Keratinocyte (primary cell): ENCODE data around the gene NUP210L.
"Not testable (repeated sequence)": the region's sequence is repeated elsewhere in the genome, so short reads cannot be mapped to it uniquely, and the experiment has no call there.

Source experiments
- EZH2 ChIP-seq: IDR thresholded peaks from one replicate; pipeline ENCODE4 v1.6.1; 2012; ENCODE audit warnings: inconsistent platforms, mild to moderate bottlenecking, low read length, moderate library complexity
- TF ChIP-seq, protein P1 (sequence below), 3 experiments: IDR thresholded peaks in 1 of 3; conservative IDR thresholded peaks in 1 of 3; optimal IDR thresholded peaks in 1 of 3; 2 replicates in 2 of 3; 3 replicates in 1 of 3; pipeline versions ENCODE3 to v1.5.1; 2011; ENCODE audit warnings: low read length in 3 of 3, mild to moderate bottlenecking in 3 of 3, moderate library complexity in 2 of 3, control low read depth in 1 of 3, inconsistent platforms in 1 of 3; ENCODE audit not compliant: insufficient read depth in 2 of 3; ENCODE audit errors: extremely low read depth in 1 of 3

DNA sequence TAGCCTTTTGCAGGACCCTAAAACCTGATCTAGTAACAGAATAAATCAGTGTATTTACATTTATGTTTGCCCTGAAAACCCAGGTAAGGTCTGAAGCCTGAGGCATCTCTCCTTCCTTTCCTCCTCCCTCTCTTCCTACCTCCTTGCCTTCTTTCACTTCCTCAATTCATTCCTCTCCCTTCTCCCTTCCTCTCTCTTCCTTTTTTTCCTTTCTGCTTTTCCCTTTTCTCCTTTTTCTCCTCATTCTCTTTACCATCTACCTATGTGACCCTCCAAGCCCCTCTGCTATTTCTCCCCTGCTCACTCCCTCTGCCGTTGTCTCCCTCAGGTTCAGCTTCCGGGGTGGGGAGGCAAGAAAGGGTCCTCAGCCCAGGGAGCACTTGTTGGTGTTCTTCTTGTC, 173.1 kb downstream of the NUP210L start:
- TF ChIP-seq, protein P1, sequence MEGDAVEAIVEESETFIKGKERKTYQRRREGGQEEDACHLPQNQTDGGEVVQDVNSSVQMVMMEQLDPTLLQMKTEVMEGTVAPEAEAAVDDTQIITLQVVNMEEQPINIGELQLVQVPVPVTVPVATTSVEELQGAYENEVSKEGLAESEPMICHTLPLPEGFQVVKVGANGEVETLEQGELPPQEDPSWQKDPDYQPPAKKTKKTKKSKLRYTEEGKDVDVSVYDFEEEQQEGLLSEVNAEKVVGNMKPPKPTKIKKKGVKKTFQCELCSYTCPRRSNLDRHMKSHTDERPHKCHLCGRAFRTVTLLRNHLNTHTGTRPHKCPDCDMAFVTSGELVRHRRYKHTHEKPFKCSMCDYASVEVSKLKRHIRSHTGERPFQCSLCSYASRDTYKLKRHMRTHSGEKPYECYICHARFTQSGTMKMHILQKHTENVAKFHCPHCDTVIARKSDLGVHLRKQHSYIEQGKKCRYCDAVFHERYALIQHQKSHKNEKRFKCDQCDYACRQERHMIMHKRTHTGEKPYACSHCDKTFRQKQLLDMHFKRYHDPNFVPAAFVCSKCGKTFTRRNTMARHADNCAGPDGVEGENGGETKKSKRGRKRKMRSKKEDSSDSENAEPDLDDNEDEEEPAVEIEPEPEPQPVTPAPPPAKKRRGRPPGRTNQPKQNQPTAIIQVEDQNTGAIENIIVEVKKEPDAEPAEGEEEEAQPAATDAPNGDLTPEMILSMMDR (optimal IDR thresholded peaks at IDR 0.05 in 1 of 3, IDR thresholded peaks at IDR 0.05 in 1 of 3, conservative IDR thresholded peaks at IDR 0.05 in 1 of 3; ENCODE audit: extremely low read depth in 1 of 3, insufficient read depth in 2 of 3, low read length in 3 of 3), result not testable (repeated sequence)
- TF ChIP-seq EZH2, result not testable (repeated sequence)
